Smooth muscle cell (in vitro differentiated cells): ENCODE data around the gene SLC35D2. TPM values are rescaled to one million over a fixed set of nuclear protein-coding genes. Genes with fewer than 3 reads are reported as not detected.

Experiments used
- DNase-seq: peaks from one replicate; lab custom pipeline; 2025; ENCODE audit not compliant: unreplicated experiment; lab: John Stamatoyannopoulos, UW
- H2AFZ ChIP-seq: fragments of 200-600 bp; sonication (generic); 2 replicates; pipeline ENCODE4 v1.6.0; 2016; ENCODE audit warnings: antibody characterized with exemption, low read depth, mild to moderate bottlenecking
- H3F3A ChIP-seq: fragments of 200-600 bp; sonication (generic); 2 replicates; pipeline ENCODE4 v1.6.0; 2017; ENCODE audit warnings: antibody characterized with exemption, low read depth
- H3K27ac ChIP-seq: fragments of 200-600 bp; sonication (generic); 2 replicates; pipeline ENCODE4 v1.5.1; 2016; ENCODE audit warnings: low read depth, mild to moderate bottlenecking
- H3K27me3 ChIP-seq: fragments of 200-600 bp; sonication (generic); 2 replicates; pipeline ENCODE4 v1.6.1; 2016; ENCODE audit warnings: low read depth, mild to moderate bottlenecking
- H3K36me3 ChIP-seq: fragments of 200-600 bp; sonication (generic); 2 replicates; pipeline ENCODE4 v1.5.1; 2016; ENCODE audit warnings: low read depth
- H3K4me1 ChIP-seq: fragments of 200-600 bp; sonication (generic); 2 replicates; pipeline ENCODE4 v1.5.1; 2016; ENCODE audit warnings: low read depth
- H3K4me2 ChIP-seq: fragments of 200-600 bp; sonication (generic); 2 replicates; pipeline ENCODE4 v1.6.0; 2016; ENCODE audit warnings: mild to moderate bottlenecking
- H3K4me3 ChIP-seq: fragments of 200-600 bp; sonication (generic); 2 replicates; pipeline ENCODE4 v1.5.1; 2016; ENCODE audit warnings: mild to moderate bottlenecking
- H3K79me2 ChIP-seq: fragments of 200-600 bp; sonication (generic); 2 replicates; pipeline ENCODE4 v1.6.0; 2016; ENCODE audit warnings: low read depth, mild to moderate bottlenecking
- H3K9ac ChIP-seq: fragments of 200-600 bp; sonication (generic); 2 replicates; pipeline ENCODE4 v1.6.0; 2016; ENCODE audit warnings: low read depth
- H3K9me3 ChIP-seq: fragments of 200-600 bp; sonication (generic); replicated peaks from 2 replicates; pipeline ENCODE4 v1.5.1; 2016; ENCODE audit warnings: low read depth
- H4K20me1 ChIP-seq: fragments of 200-600 bp; sonication (generic); 2 replicates; pipeline ENCODE4 v1.6.0; 2016; ENCODE audit warnings: low read depth
- CTCF ChIP-seq: fragments of 200-600 bp; sonication (generic); IDR thresholded peaks from 2 replicates; pipeline ENCODE4 v1.5.1; 2017; ENCODE audit warnings: borderline replicate concordance, mild to moderate bottlenecking, antibody characterized with exemption; ENCODE audit not compliant: insufficient read depth, poor library complexity, severe bottlenecking
- WGBS: methylation state at CpG from one replicate; pipeline ENCODE4 v1.1.7; 2016; ENCODE audit warnings: low lambda C conversion rate; 5-methylcytosine and 5-hydroxymethylcytosine counted together
- polyA plus RNA-seq: library from polyadenylated mRNA; unstranded; fragments of >200 nt; fragmentation: Nextera tagmentation; extraction: Ambion mirVana; gene quantifications from 2 replicates; pipeline ENCODE4 v1.2.1, GENCODE V29; 2016
- total RNA-seq: library from RNA; depleted of rRNA; stranded (reverse); fragments of >200 nt; gene quantifications from 2 replicates; pipeline ENCODE4 v1.2.3, GENCODE V29; 2014

The SLC35D2 gene
- total RNA-seq (15.7 and 25.5 TPM in 2 replicates), polyA plus RNA-seq (16.5 and 25.5 TPM in 2 replicates)

DNA sequence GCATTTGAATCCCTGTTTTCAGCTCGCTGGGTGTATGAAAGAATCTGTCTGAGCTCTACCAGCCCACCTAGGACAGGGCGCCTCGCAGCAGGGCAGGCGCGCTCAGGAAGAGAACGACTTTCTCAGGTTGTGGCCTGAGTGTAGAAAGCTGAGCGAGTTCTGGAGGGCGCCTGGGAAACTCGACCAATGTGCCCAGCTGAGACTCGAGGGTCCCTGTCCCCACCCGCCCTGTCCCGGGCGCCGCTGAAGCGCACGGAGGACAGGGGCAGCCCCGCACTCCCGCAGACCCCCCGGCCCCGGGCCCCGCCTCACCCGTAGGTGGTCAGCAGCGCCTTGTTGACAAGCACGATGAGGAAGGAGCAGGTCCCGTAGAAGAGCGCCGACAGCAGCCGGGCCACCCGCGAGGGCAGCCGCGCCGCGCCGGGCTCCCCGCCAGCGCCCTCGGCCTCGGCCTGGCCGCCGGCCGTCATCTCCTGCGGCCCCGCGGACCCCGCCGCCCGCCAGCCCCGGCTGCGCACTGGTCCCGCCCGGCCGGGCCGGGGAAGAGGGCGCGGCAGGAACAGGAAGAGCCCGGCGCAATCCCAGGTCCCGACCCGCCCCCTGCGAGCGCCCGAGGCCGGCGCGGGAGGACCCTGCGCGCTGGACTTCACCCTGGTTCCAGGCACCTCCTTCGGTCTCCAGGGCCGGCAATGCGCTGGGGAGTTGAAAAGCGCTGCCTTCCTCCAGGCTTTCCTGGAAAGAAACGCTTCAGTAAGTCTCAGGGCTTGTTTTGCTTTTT is at the start of gene SLC35D2:
SLC35D2 (minus strand) TSS at position 547 of the 778 bp plus-strand sequence; CDS start at position 470, 77 bp downstream.
- peak; percentile 34 for DNase-seq

GRCh38 chr9:96430377-96430776 is 46.9 kb upstream of the SLC35D2 start:
- Histone ChIP-seq H3K4me2 (no peak overlapping the region), H3K36me3 (no peaks in the 10 kb centered on the region), H3K27ac (no peak overlapping the region), H3K9ac (no peak overlapping the region), H3K79me2 (no peaks in the 10 kb centered on the region), H3K4me1 (no peaks in the 10 kb centered on the region), H2AFZ (no peak overlapping the region), H3K27me3 (no peaks in the 10 kb centered on the region), H3K4me3 (no peak overlapping the region), H3K9me3 (no peaks in the 10 kb centered on the region), H3F3A (no peaks in the 10 kb centered on the region), H4K20me1 (no peaks in the 10 kb centered on the region)
- 95% methylated on average over 2 of the region's 2 CpGs for WGBS
- no peak for TF ChIP-seq CTCF
- DNase-seq, result no peak

More for the DNA sequence above, at the start of gene SLC35D2:
- Histone ChIP-seq H3K4me3 (peak within 1 kb of the TSS; percentile 89), H3K27ac (peak within 1 kb of the TSS; percentile 11), H3K79me2 (peaks cover 15% of the 10 kb centered on the region), H3K4me2 (peak within 1 kb of the TSS; percentile 97), H3K4me1 (peaks cover 7% of the 10 kb centered on the region), H2AFZ (peak within 1 kb of the TSS; percentile 99), H3K27me3 (no peaks in the 10 kb centered on the region), H3K36me3 (no peaks in the 10 kb centered on the region), H3K9ac (peak within 1 kb of the TSS; percentile 47), H4K20me1 (peaks cover 1% of the 10 kb centered on the region), H3F3A (no peaks in the 10 kb centered on the region), H3K9me3 (no peaks in the 10 kb centered on the region)
- WGBS, result 3% methylated on average over 26 of the region's 73 CpGs
- TF ChIP-seq CTCF, result no peak

DNA sequence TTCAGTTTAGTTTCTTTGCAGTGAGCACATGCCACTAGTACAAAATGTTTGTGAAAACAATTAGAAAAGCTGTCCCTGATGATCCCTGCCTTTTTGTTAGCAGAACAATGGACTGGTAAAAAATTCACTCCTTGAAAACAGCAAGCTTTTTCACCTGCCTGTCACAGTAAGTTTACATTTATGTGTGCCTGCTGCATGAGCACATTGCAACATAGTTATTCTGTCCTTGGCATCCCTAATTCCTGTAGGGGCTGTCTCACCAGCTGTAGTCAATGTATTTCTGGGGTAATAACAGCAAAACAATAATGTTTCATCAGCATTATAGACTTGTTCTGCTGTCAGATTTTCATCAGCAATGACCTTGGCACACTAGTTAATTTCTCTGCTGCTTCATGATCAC is 46.2 kb upstream of the SLC35D2 start:
- Histone ChIP-seq H3K4me3 (no peak overlapping the region), H3K79me2 (no peaks in the 10 kb centered on the region), H3K4me1 (no peaks in the 10 kb centered on the region), H3K27me3 (no peaks in the 10 kb centered on the region), H4K20me1 (no peaks in the 10 kb centered on the region), H3K9me3 (no peaks in the 10 kb centered on the region), H3K4me2 (no peak overlapping the region), H3K9ac (no peak overlapping the region), H3K36me3 (no peaks in the 10 kb centered on the region), H3K27ac (no peak overlapping the region), H3F3A (no peaks in the 10 kb centered on the region), H2AFZ (no peak overlapping the region)
- TF ChIP-seq CTCF, result no peak
- no peak for DNase-seq
